GM18519 (cell line): ENCODE results near the gene LYAR.
"Not testable (repeated sequence)": the region's sequence is repeated elsewhere in the genome, so short reads cannot be mapped to it uniquely, and the experiment has no call there.

Experiments
- ATAC-seq: cut with Tn5 transposase; IDR thresholded peaks from one replicate; pipeline ENCODE4 v1.9.1; 2021; ENCODE audit warnings: mild to moderate bottlenecking, moderate library complexity; ENCODE audit not compliant: unreplicated experiment, low FRiP score

The LYAR gene

DNA sequence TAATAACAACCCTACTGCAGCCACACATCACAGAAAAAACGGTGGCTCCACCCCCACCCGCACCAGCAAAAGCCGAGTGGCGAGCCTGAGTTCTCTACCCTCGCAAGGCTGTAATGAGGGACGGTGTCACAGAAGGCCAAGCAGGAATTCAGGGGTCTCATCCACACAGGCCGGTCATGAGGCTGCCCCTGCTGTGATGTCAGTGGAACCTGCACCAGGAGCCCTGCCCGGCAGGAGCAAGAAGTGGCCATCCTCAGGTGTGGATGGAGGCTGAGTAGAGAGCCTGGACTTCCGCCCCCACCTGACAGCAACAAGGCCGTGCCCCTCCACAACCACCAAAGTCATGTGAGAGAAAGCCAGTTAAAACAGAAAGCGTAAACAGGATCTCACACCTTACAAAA is 20.6 kb downstream of the LYAR start:
- no peak for ATAC-seq

DNA sequence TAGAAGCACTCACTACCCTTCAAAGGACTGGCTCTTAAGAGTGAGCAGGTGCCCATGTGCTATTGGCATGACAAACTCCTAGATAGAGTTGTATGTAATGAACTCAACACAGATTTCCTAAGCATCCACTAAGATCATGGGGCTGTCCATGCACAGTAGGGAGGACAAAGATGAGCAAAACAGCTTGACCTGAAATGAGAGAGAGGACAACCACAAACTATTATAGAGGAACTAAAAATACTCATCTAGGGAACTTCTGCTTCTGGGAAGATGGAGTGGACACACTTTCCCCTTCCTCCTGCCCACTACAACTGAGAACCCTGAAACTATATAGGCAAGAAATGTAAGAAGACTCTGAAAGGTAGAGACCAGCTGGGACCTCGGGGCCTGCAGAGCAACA is 21.2 kb downstream of the LYAR start:
- ATAC-seq = no peak

DNA sequence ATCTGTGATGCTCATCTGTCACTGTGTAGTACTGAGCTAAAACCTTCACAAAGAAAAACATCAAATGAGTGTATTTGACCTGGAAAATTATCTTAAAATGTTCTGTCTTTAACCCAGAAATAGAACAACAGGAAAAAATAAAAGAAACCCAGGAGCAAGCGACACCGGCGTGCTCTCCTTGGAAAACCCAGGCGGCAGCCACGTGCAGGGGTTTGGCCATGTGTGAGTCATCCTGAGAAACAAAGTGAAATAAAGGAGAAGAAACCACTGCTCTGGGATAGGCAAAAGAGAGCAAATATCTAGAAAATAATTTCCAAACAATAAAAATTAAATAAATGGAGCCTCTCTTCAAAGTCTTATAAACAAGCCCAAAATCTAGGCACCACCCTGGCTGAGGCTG is 22.0 kb downstream of the LYAR start:
- ATAC-seq = no peak

DNA sequence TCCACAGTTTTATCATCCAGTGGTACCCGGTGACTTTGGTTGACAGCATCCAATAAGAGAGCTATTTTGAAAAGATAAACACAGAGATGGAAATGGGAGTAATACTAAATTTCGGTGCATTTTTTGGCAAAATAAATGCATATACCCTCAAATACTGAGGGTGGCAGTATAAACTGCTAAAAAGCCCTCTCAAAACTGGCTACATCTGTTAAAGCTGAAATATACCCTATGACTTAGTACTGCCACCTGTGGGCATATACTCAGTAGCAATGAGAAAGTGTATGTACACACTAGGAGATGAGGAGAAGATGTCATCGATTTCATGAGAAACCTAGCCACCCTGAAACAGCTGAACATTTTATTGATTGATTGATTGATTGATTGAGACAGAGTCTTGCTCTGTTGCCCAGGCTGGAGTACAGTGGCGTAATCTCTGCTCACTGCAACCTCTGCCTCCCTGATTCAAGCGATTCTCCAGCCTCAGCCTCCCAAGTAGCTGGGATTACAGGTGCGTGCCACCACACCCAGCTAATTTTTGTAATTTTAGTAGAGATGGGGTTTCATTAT is 29.7 kb downstream of the LYAR start:
- ATAC-seq = no peak

DNA sequence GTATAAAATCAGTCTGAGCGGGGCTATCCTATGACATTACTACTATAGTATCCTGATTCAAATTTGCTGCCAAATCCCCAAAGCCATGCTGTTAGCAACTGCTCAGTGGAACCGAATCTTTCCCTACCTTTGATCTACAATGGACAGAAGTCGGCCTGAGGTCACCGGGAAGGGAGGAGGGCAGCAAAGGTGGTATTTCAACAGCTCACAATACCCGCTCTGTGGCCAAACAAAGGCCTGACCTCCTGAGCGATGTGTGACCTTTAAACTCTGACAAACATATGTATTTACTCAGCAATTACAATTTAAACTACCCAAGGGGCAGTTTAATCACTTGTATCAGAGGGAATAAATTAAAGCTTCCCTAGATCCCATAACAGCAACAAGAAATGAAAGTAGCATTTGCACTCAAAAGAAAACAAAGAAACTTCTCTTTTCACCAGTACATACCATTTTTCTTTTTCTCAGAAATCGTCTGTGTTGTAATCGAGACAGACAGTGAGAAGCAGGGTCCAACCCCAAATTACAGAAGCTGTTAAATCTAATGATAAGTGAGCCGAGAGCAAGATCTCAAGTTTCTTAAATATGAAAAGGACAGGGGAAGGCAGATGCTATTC is 30.4 kb downstream of the LYAR start:
- ATAC-seq = no peak

DNA sequence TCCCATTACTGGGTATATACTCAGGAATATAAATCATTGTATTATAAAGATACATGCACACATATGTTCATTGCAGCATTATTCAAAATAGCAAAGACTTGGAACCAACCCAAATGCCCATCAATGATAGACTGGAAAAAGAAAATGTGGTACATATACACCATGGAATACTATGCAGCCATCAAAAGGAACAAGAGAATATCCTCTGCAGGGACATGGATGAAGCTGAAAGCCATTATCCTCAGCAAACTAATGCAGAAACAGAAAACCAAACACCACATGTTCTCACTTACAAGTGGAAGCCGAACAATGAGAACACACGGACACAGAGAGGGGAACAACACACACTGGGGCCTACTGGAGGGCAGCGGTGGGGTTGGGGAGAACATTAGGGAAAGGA is 32.2 kb downstream of the LYAR start:
- ATAC-seq = not testable (repeated sequence)

DNA sequence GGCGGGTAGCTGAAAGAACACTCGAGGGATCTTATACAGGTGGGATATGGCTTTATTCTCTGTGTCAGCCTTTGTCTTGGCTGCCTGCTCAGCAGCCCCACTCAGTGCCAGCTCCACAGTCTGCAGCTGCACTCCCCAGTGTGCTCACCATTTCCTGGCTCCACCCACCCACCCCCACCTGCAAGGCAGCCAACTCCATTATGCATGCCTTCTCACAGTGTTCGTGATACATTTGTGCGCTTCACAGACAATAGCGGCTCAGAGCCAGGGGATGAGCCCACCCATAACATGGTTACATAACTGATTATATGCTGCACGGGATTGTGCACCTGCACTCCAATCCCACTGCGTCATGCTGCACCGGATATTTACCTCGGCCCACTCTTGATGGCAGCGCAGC is 33.2 kb downstream of the LYAR start:
- ATAC-seq = no peak

DNA sequence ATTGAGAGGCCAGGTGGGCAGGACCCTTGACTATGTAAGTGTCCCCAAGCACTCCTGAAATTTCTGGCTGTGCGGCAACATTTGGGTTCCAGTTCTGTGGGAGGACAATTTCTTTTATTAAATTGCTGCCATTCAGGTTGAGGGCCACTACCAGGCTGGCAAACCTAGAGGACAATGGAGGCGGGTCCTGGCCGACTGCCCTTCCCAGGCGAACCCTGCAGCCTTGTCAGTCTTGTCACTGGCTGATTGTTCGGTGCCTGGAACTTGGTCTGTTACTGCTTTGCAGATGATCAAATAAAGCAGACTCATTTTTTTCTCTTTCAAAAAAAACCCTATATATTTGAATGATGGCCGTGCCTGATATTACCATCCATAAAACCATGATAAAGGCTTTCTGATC is 35.3 kb downstream of the LYAR start:
- no peak for ATAC-seq

DNA sequence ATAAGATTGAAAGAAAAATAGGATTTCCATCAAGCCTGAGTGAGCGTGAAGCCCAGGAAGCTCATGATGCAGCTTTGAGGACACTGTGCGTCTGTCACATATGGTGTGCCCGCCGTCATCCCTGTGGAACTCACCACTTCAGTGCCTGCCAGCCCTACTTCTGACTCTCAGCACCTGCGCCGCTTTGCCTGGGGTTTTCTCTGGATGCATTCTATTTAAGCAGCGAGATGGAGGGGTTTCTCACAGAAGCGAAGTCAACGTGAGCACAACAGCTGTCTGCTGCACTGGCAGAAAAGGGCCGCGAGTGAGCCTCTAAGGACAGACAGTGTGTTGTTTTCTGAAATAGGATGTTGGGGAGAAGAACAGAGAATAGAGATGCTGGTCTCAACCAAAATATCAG is 35.8 kb downstream of the LYAR start:
- ATAC-seq = no peak

DNA sequence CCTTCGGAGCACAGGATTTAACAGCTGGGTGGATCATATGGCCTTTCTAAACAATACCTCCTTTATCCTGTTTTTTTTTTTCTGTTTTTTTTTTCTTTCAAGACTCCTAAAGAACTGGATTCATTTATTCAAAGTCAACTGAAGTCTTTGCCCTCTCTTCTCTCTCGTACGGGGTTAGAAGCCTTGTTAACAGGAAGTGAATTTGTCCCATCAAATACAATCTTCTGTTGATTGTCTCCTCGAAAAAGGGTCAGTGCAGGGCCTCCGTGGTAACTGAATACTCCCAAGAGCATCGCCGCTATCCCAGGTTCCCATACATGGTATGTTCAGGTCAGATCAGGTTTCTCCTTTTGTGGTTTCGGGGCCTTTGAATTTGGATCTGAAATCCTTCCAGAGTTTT is 40.1 kb downstream of the LYAR start:
- no peak for ATAC-seq

DNA sequence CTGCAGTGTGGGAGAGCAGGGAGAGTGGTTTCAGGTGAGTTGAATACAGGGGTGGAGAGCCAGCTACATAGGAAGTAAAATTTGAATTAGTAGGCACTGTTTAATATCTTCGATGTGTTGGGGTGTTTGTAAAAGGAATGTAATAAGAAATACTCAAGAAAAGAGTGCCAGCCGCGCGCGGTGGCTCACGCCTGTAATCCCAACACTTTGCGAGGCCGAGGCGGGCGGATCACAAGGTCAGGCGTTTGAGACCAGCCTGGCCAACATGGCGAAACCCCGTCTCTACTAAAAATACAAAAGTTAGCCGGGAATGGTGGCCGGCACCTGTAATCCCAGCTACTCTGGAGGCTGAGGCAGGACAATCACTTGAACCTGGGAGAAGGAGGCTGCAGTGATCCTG is 40.6 kb downstream of the LYAR start:
- not testable (repeated sequence) for ATAC-seq

DNA sequence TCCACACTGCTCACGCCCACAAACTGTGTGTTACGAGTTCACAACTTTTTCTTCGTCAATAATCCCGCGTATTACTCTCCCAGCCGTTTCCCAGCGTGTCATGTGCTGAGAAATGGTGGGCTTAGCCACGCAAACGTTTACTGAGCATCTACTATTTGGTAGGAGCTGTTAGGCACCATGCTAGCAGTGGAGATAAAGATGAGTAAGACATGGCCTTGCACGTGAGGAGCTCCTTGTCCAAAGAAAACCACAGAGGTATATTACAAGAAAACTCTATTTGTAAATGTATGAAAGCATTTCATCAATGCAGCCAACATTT is 41.1 kb downstream of the LYAR start:
- ATAC-seq = no peak

DNA sequence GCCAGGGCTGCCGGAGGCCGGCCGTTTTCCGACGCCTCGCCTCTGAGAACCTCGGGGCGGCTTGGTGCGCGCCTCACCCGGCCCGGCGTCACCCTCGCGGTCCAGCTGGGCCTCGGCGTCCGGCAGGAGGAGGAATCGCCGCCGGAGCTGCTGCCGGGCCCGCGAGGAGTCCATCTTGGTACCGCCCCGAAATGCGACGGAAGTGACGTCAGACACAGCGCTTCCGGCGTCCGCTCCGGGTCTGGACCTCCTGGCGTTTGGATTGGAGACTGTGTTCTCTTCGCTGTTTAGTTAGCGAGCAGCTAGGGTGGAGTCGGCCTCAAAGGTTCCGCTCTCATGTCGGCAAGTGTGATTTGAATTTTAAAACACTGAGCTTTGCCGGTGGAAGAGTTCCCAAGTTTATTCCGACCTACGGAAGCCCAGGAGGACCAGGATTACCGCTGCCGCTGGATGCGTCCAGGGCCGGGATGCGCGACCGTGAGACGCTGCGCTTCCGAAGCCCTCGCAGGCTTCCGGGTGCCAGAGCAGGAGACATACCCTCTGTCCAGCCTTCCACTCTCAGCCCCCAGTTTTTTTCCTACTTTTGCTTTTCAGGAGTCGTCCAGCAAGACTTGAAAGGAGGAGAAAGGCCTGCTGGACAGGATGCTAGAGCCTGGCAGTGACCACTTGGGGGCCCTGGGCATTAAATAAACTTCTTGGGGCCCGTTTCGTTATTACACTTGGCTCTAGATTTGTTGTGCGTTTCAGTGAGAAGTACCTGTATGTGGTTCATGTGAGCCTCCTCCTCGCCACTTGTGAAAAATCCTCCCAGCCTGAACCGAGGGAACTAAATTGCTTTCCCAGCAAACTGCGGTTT is 41.7 kb downstream of the LYAR start, which contains the start of gene TMEM128:
Gene TMEM128 (minus strand): TSS at position 195 of the 856 bp plus-strand sequence. CDS start 21 bp downstream, at position 174.
- ATAC-seq = peak; percentile 83

DNA sequence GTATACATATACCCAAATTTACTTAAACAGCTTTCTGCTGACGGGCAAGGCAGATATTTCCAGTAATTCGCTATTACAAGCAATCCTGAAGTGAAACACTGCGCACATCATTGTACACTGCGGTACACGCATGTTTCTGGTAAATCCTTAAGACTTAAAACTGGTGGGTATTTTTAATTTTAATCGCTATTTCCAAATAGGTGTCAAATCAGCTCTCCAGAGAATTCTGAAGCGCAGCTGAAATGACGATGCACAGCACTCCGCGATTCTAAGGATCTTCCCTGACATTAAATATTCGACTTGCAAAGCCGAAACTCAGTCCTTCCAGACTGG is 42.3 kb downstream of the LYAR start:
- peak; percentile 28 for ATAC-seq

DNA sequence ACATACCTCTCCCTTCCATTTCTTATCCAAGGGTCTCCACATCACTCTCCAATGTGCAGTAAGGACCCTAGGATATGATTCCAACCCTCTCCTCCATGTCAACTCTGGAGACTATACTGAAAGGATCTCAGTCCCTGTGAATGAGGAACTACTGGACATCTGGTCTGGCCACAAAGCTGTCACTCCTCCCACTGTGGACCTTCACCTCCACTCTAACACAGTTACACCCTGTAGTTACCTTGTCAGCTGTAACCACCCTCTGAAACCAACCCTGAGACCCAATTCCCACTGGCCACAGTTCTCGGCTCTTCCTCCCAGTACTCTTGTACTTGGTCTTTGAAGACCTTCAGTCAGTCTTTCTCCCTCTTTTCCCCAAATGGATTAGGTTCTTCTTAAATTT is 44.8 kb downstream of the LYAR start:
- ATAC-seq = no peak

DNA sequence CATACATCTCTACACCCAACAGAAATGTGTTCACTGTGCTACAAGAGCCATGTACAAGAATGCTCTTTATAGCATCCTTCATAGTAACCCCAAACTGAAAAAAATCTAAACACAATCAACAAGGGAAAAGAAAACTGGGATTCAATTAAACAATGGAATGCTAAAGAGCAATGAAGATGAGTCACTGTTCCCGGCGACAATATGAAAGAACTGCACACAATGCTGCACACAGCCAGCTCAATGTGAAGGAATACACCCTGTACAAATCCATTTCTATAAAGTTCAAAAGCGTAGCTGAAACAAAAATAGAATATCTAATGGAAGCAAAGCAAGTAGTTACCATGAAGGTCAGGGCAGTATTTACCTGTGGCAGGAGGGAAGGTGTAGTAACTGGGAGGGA is 50.4 kb downstream of the LYAR start:
- not testable (repeated sequence) for ATAC-seq

DNA sequence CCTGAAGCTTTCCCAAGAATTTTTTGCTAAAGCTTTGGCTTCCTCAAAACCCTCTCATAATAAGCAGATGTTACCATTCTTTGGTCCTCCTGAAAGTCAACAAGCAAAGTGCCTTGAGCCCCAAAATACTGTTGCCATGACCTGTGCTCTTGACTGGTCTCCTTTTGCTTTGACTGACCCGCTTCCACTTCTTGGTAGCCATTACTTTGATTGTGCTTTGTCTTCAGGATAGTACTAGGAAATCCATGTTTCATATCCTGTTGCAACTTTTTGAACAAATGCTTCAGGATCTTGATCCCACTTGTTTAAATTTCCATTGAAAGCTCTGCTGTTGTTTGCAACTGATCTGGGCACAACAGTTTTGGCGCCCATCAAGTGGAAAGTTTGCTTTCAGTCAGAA is 56.3 kb downstream of the LYAR start:
- ATAC-seq = no peak

DNA sequence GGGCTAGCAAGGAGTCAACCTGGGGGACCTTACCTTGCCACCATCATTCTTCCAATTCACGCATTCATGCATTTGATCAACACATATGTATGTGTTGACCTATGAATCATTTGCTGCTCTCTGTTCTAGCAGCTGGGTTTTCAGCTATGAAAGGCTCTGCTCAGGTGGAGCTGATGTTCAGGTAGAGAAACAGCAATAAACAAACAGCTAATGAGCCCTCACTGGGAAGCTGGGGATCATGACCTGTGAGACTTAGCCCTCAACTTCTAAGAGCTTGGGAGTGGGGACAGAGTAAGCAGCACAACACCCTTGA is 61.6 kb downstream of the LYAR start:
- no peak for ATAC-seq

DNA sequence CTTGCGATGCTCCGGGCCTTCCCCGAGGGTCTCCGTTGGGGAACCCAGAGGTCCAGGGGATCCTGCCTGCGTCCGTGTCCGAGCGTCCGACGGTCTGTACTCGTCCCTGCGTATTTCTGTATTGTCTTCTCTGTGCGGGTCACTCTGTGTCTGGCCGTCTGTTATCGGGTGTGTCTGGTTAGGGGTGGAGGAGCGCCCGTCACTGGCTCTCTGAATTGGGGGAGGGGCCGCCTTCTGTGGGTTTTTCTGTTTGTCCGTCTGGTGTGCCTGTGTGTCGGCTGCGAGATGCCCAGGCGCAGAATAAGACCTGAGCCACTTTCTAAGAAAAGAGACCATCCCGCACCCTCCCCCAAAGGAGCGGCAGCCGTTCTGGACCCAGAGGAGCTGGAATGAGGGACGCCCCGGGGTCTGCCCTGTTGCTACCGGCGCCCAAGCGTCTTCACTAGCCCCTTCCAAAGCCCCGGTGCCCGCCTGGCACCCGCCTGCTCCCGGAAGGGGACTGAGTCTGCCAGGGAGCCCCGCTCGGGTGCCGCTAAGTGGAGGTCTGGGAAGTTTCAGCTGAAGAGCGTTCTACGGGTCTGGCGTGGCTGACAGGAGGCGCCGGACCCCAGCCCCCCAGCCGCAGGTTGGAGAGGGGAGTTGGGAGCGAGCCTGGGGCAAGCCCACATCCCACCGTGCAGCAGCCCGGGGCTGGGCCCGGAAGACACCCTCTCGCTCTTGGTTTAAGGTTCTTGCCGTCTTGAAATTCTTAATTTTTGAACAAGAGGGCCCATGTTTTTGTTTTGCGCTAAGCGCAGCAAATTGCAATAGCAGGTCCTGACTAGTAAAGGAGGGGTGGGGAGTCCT is 62.2 kb downstream of the LYAR start:
- ATAC-seq = no peak

DNA sequence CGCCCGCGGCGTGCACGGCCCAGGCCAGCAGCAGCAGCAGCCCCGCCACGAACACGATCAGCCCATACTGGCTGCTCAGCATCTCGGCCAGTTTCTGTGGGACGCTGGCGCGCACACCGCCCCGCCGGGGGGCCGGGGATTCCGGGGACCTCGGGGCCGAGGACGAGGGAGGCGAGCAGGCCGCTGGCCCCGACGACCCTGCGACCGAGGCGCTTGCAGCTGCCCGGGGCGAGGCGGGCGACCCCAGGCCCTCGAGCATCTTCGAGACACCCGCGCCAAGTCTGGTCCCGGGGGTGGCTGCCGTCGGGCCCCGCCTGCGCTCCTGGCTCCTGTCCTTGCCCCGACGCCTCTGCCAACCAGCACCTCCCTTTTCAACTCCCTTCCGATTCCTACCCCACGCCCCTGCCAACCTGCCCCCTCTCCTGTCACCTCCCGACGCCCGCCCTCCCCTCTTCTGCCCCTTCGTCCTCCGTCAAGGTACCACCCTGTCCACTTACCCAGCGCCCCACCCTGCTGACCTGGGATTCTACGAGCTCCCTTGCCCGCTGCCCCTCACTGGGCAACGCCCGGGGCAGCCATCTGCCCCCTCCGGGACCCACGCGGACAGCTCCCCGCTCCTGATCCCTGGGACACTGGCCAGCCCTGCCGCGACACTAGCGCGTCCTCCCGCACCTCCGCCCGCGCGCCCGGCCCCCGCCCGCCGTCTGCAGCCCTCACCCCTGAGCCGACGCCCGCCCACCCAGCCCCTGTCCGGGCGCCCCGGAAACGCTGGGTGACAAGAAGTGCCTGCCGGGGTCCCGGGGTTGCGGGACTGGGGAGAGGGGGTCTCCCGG is 63.1 kb downstream of the LYAR start, which contains the start of gene OTOP1:
Gene OTOP1 (minus strand): TSS at position 324 of the 833 bp plus-strand sequence. CDS start 65 bp downstream, at position 259.
- ATAC-seq = no peak
